ENCODE measurements around the gene SPOCK2. TPM values are rescaled to one million over a fixed set of nuclear protein-coding genes. Genes with fewer than 3 reads are reported as not detected.

Gene SPOCK2
- total and polyA plus RNA-seq, 2 of the 4 experiments (the other 2 are of a cell fraction), result 0.02 TPM; not detected in 1

DNA sequence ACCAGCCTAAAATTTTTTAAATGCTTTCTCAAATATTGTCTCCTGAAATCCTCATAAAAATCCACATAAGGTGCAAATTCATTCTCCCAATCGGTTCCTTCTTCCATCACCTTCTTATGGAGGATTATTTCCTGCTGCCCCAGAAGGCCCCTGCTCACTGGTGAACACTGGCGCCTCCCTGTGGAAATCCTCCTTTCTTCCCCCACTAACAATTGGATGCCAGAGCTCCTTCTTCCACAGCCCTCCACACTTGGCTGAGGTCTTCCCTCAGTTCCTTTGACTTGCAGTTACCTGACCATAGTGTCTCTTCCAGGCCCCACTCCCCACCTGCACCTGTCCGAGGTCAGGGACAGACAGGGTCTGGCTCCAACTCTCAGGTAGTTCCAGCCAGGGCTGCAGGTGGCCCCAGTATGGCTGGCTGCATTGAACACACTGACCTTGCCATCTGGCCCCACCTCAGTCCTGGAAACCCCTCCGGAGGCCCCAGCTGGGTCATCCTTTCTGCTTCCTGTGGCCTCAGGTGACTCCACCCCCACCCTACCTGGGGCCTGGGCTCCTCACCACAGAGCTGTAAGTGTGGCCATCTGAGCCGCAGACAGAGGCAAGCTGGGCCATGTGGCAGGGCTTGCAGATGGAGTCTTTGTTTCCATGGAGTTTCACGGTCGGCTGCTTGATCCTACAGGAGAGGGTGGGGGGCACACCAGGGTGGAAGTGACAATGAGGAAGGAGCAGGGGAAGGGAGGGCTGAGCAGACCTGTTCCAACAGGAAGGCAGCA is 18.4 kb downstream of the SPOCK2 start:
- H2BK5ac ChIP-seq (ENCODE audit: low read depth, low read length, poor library complexity, severe bottlenecking), result no peak overlapping the region
- H2AFZ ChIP-seq (replicated peaks; ENCODE audit: low read length, poor library complexity), result no peak overlapping the region
- no peaks in the 10 kb centered on the region for H3K9me1 ChIP-seq (ENCODE audit: insufficient read depth, low read length)
- intact Hi-C loops (cut with micrococcal nuclease), result no loop called here
- ChIA-PET CTCF (no interaction called here), POLR2A (ENCODE audit: unreplicated experiment) (no interaction called here)
- ATAC-seq (ENCODE audit: low read depth) (no peak), DNase-seq (no peak)
- dilution Hi-C loops (cut with HindIII; ENCODE audit: low sequenced_read_pairs, unreplicated experiment), result no loop called here
- H3K79me1 ChIP-seq (ENCODE audit: low read depth in 1 of 2, low read length in 2 of 2), result no peaks in the 10 kb centered on the region
- no peaks in the 10 kb centered on the region for H4K20me1 ChIP-seq (ENCODE audit: insufficient read depth, low read length)
- no peak overlapping the region for H3K56ac ChIP-seq (ENCODE audit: extremely low read depth, insufficient read depth, low read length)
- no peaks in the 10 kb centered on the region for H3K4me1 ChIP-seq (ENCODE audit: control insufficient read depth, insufficient read depth, low read length)
- no peak overlapping the region for H3K14ac ChIP-seq (replicated peaks; ENCODE audit: low read depth, low read length)
- H3K9ac ChIP-seq (ENCODE audit: low read depth, low read length), result no peak overlapping the region
- H3K18ac ChIP-seq (ENCODE audit: low read depth, low read length), result no peak overlapping the region
- H4K5ac ChIP-seq (ENCODE audit: low read depth, low read length), result no peak overlapping the region
- BruUV-seq (replicated peaks), result no TSS peak
- no peak overlapping the region for H2AK9ac ChIP-seq (replicated peaks; ENCODE audit: low read depth, low read length, poor library complexity)
- no peak overlapping the region for H2BK20ac ChIP-seq (ENCODE audit: low read depth, low read length)
- no peaks in the 10 kb centered on the region for H3K36me3 ChIP-seq (ENCODE audit: control insufficient read depth, insufficient read depth, low read length)
- no peak overlapping the region for H2BK15ac ChIP-seq (ENCODE audit: low read depth, low read length)
- peaks cover 4% of the 10 kb centered on the region for H3K9me3 ChIP-seq (ENCODE audit: control insufficient read depth, insufficient read depth, low read length)
- H2AK5ac ChIP-seq (ENCODE audit: low read depth, low read length), result no peak overlapping the region
- 78% methylated on average over 4 of the region's 7 CpGs; no CpG with 5 or more reads in 1 of the 2 experiments for WGBS, 2 experiments (ENCODE audit: extremely low coverage in 2 of 2, insufficient read length in 1 of 2)
- no peak overlapping the region for H3K4ac ChIP-seq (ENCODE audit: low read depth, low read length)
- no peak overlapping the region for H3K4me2 ChIP-seq (ENCODE audit: low read depth, low read length)
- no peak for TF ChIP-seq CHD1 (IDR thresholded peaks at IDR 0.05; ENCODE audit: low read depth, low read length)
- TF ChIP-seq, protein P1, sequence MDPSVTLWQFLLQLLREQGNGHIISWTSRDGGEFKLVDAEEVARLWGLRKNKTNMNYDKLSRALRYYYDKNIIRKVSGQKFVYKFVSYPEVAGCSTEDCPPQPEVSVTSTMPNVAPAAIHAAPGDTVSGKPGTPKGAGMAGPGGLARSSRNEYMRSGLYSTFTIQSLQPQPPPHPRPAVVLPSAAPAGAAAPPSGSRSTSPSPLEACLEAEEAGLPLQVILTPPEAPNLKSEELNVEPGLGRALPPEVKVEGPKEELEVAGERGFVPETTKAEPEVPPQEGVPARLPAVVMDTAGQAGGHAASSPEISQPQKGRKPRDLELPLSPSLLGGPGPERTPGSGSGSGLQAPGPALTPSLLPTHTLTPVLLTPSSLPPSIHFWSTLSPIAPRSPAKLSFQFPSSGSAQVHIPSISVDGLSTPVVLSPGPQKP (IDR thresholded peaks at IDR 0.05; ENCODE audit: borderline replicate concordance, low read depth, low read length), result no peak
- TF ChIP-seq RAD21 (IDR thresholded peaks at IDR 0.05; ENCODE audit: low read length), result peak; percentile 28
- TF ChIP-seq, protein P2, sequence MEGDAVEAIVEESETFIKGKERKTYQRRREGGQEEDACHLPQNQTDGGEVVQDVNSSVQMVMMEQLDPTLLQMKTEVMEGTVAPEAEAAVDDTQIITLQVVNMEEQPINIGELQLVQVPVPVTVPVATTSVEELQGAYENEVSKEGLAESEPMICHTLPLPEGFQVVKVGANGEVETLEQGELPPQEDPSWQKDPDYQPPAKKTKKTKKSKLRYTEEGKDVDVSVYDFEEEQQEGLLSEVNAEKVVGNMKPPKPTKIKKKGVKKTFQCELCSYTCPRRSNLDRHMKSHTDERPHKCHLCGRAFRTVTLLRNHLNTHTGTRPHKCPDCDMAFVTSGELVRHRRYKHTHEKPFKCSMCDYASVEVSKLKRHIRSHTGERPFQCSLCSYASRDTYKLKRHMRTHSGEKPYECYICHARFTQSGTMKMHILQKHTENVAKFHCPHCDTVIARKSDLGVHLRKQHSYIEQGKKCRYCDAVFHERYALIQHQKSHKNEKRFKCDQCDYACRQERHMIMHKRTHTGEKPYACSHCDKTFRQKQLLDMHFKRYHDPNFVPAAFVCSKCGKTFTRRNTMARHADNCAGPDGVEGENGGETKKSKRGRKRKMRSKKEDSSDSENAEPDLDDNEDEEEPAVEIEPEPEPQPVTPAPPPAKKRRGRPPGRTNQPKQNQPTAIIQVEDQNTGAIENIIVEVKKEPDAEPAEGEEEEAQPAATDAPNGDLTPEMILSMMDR (conservative IDR thresholded peaks at IDR 0.05; ENCODE audit: low read depth, low read length), result no peak; the same call in 1 of the 2 replicates
- peak; percentile 31 for TF ChIP-seq SMC3 (IDR thresholded peaks at IDR 0.05; ENCODE audit: low read depth, low read length)
- no peak for TF ChIP-seq MAZ (IDR thresholded peaks at IDR 0.05; ENCODE audit: borderline replicate concordance, low read depth, low read length)
- no peak for TF ChIP-seq MXI1 (IDR thresholded peaks at IDR 0.05; ENCODE audit: borderline replicate concordance, low read depth, low read length)
- H4K91ac ChIP-seq (ENCODE audit: insufficient read depth, low read depth, low read length), result no peak overlapping the region
- H4K8ac ChIP-seq (ENCODE audit: low read depth in 2 of 2, low read length in 2 of 2), result no peak overlapping the region
- in situ Hi-C loops (cut with MboI; ENCODE audit: low sequenced_read_pairs), result no loop called here
- peaks cover 40% of the 10 kb centered on the region for H3K27me3 ChIP-seq (ENCODE audit: control insufficient read depth, insufficient read depth, low read length)
- no peak overlapping the region for H3K4me3 ChIP-seq (ENCODE audit: insufficient read depth, low read depth, low read length)
- no peak overlapping the region for H2BK120ac ChIP-seq (ENCODE audit: low read depth, low read length)
- H3K27ac ChIP-seq (ENCODE audit: insufficient read depth, low read length), result no peak overlapping the region
- H3K23ac ChIP-seq (ENCODE audit: low read depth, low read length), result no peak overlapping the region
